T-helper 1 cell (primary cell): ENCODE measurements around the gene TNFSF12.
A peak's percentile ranks its signal among the peaks of the same experiment; 100 is the strongest.

Source experiments
- DNase-seq, 5 donors: peaks; one replicate each; pipeline ENCODE4 v3.0.0-alpha.2; 2012 to 2020

TNFSF12 gene

DNA sequence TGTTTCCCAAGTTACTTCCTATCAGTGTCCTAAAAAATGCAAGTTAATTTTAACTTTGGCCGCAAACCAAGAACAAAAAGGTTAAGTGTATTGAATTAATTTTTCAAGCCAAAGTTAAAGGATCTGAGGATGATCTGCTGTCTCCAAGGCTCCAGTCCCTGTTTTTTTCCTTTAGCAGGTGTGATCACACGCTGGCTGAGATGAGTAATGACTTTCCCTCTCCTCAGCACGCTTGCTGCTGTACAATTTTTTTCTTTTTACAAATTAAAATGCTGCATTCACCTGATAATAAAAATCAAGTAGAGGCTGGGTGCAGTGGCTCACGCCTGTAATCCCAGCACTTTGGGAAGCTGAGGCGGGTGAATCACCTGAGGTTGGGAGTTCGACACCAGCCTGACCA lies 3.9 kb upstream of the TNFSF12 start:
- DNase-seq: no peak

DNA sequence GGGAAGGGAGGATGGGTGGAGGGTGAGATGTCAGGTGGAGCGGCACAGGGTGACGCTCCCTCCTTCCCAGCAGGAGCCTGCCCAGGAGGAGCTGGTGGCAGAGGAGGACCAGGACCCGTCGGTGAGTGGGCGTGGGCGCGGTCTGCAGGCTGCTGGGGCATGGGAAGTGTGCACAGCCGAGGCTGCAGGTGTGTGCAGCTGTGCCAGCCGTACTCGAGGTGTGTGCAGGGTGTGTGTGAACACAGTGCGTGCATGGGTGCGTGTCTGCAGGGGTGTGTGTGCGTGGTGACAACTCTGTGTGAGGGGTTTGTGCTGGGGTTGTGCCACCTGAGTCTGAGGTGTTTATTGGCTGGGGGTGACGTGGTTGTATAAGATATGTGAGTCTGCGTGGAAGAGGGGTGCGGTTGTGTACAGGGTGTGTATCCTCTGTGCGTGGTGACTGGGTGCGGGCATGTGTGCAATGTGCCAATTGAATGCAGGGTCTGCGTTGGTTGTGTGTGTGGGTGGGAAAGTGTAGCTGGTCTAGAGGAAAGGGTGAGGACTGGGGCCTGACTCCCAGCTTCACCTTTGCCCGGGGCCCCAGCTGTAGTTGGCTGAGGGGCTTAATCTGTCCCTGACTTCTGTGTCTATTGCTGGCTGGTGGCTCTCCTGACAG lies 670 bp downstream of the TNFSF12 start:
- peak in 2 of 5 donors; percentile 23 to 48 for DNase-seq

DNA sequence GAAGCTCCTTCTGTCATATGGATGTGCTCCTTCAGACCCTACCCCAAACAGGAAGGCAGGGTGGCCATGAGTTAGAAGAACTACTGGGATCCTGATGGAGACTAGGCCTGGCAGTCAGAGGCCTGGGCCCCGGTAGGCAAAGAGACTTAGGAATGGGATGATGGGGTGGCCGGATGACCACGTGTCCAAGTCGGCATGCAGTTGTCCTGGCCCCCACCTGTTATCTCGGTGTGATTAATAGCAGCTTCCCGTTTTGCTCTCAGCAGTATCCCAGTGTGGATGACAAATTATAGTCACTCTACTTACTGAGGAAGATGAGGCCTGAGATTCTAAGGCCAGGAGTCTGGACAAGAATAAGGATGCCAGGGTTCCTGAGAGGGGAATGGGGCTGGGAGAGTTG lies 1.5 kb downstream of the TNFSF12 start:
- DNase-seq: no peak

DNA sequence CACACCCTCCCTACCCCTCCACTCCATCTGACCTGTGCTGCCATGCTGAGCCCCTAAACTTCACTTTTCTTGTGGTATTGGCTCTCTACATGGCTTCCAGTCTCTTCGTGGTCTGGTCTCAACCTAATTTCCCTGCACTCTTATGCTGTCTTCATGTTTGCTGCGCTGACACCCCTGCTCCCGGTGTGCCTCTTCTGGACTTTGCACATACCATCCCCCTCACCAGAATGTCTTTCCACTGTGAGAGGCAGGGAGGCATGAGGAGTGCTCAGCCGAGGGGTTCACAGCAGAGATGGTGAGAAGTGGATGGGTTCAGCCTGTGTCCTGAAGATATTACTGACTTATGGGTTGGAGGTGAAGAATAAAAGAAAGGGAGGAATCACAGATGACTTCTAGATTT lies 2.5 kb downstream of the TNFSF12 start:
- DNase-seq: no peak

DNA sequence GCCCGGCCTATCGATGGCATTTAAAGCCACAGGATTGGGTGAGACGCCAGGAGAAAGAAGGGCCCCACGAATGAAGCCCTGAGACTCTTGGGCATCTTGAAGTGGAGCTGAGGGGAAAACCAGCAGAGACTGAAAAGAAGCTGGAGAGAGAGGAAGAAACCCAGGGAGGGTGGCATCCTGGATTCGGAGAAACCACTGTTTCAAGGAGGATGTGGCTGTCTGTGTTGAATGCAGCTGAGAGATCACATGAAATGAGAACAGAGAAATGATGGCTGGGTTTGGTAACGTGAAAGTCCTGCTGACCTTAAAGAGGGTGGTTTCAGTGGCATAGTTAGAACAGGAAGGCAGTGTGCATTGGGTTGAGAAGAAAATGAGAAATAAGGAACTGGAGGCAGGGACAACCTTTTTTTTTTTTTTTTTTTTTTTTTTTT lies 3.8 kb downstream of the TNFSF12 start:
- DNase-seq: peak in 2 of 5 donors; percentile 31 to 94

DNA sequence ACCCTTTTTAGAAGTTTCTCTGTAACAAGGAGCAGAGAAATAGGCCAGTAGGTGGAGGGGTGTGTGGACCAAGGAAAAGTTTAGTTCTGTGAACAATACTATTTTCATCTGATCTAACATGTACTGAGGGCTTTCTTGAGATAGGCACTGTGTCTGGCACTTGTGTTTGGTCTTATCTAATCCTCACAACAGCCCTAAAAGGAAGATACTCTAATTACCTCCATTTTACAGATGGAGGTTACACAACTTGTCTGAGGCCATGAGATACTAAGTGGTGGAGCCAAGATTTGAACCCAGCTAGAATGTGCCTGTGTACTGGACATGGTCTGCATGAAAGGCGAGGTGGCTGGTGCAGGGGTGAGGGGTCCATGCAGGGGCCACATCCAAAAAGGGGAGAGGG lies 4.5 kb downstream of the TNFSF12 start:
- DNase-seq: no peak

DNA sequence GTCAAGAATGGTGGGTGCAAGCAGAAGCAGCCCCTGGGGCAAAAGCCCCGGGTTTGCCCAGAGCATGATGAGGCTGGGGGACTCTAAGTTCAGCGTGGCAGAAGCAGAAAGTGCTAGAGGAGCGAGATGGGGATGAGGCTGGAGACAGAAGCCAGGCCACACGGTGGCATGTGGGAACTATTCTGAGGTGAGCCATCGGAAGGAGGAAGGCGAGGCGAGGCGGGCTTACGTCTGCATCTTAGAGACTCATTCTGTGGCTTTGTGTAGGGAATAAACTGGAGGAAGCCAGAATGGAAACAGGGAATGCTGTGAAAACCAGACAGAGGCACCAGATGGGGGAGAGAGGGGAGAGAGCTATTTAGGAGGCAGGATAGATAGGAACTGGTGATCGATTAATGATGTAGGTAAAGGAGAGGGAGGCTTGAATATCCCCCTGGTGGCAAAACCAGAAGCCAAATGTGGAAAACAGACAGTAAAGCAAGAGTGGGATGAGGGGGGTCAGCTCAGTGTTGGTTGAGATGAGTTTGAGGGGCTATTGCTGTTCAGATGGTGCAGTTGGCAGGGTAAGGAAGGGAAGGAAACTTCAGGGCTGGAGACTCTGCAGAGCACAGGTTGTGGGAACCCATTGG lies 6.6 kb downstream of the TNFSF12 start:
- no peak for DNase-seq

DNA sequence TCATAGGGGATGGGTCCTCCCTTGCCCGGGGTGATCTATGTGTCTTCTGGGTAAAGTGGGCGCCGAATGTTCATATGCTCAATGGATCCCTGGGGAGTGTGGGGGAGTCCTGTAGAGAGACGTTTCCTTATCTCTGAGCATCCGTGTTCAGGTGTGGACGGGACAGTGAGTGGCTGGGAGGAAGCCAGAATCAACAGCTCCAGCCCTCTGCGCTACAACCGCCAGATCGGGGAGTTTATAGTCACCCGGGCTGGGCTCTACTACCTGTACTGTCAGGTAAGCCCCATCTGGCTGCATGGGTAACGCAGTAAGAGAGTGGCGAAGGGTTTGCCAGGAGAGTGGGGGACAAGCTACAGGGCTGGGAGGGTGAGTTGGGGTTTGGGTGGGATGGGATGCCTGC lies 7.8 kb downstream of the TNFSF12 start:
- DNase-seq: no peak

DNA sequence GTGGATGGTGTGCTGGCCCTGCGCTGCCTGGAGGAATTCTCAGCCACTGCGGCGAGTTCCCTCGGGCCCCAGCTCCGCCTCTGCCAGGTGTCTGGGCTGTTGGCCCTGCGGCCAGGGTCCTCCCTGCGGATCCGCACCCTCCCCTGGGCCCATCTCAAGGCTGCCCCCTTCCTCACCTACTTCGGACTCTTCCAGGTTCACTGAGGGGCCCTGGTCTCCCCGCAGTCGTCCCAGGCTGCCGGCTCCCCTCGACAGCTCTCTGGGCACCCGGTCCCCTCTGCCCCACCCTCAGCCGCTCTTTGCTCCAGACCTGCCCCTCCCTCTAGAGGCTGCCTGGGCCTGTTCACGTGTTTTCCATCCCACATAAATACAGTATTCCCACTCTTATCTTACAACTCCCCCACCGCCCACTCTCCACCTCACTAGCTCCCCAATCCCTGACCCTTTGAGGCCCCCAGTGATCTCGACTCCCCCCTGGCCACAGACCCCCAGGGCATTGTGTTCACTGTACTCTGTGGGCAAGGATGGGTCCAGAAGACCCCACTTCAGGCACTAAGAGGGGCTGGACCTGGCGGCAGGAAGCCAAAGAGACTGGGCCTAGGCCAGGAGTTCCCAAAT lies 8.4 kb downstream of the TNFSF12 start:
- DNase-seq: no peak

DNA sequence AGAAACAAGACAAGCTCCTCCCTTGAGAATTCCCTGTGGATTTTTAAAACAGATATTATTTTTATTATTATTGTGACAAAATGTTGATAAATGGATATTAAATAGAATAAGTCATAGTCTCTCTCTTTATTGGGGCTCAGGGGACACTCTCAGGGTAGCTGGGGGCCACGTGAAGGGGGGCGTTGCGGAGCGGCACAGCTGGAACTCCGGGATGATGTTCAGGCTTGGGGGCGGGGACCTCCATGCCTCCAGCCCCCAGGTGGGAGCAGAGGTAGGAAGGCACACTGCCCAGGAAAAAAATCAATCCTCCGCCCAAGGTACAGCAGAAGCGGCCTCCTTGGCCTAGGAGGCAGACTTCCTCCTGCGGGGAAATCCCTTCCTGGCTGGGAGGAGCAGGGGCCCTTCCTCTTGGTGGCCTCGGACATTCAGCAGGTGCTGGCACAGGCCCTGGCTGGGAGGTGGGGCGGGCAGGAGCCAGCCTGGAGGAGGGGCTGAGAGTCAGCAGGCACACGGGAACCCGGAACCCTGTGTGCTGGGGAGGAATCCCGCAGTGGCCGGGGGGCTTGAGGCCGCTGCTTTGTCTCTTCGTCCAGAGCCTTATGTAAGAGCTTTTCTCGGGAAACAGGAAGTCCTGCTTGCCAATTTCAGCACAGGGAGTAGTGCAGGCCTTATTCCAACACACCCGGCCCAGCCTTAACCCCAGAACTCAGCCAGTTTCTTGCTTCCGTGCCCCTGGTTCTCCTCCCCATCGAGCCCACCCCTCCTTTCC lies 9.1 kb downstream of the TNFSF12 start:
- DNase-seq: no peak

DNA sequence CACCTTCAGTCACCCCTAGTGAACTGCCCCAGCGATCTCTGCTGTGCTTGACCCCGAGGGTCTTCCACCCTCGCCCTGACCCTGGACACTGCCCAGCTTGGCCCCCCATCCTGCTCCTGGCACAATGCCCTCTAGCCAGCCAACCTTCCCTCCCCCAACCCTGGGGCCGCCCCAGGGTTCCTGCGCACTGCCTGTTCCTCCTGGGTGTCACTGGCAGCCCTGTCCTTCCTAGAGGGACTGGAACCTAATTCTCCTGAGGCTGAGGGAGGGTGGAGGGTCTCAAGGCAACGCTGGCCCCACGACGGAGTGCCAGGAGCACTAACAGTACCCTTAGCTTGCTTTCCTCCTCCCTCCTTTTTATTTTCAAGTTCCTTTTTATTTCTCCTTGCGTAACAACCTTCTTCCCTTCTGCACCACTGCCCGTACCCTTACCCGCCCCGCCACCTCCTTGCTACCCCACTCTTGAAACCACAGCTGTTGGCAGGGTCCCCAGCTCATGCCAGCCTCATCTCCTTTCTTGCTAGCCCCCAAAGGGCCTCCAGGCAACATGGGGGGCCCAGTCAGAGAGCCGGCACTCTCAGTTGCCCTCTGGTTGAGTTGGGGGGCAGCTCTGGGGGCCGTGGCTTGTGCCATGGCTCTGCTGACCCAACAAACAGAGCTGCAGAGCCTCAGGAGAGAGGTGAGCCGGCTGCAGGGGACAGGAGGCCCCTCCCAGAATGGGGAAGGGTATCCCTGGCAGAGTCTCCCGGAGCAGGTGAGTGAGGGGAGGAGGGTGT lies 9.9 kb downstream of the TNFSF12 start, which contains the start of gene TNFSF13:
TSS of gene TNFSF13 (plus strand) at position 207 of the 776 bp plus-strand sequence. CDS start at position 497, 290 bp downstream.
- no peak for DNase-seq

DNA sequence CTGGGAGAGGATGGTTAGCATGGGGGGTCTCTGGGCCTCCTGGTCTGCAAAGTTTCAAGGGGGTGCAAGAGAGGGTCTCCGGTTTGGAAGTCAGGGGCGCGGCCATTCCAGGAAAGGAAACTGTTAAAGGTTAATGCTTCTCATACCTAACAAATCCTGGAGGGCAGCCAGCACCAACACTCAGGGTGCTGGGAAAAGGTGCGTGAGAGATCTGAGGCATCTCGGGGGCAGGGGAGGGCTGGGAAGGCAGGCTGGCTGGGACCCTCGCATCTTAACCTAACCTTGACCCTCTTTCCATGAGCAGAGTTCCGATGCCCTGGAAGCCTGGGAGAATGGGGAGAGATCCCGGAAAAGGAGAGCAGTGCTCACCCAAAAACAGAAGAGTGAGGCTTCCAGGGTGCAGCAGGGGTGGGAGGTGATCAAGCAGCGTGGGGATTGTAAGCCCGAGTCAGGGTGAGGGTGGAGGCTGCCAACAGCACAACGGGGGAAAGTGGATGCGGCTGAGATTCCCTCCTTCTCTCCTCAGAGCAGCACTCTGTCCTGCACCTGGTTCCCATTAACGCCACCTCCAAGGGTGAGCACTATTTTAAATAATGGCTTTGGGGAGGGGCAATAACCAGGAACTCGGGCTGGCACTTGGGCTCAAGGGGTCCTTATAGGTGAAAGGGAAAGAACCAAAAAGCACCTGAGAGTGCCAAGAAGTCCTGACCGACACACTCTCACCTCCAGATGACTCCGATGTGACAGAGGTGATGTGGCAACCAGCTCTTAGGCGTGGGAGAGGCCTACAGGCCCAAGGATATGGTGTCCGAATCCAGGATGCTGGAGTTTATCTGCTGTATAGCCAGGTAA lies 10.7 kb downstream of the TNFSF12 start:
- no peak for DNase-seq

DNA sequence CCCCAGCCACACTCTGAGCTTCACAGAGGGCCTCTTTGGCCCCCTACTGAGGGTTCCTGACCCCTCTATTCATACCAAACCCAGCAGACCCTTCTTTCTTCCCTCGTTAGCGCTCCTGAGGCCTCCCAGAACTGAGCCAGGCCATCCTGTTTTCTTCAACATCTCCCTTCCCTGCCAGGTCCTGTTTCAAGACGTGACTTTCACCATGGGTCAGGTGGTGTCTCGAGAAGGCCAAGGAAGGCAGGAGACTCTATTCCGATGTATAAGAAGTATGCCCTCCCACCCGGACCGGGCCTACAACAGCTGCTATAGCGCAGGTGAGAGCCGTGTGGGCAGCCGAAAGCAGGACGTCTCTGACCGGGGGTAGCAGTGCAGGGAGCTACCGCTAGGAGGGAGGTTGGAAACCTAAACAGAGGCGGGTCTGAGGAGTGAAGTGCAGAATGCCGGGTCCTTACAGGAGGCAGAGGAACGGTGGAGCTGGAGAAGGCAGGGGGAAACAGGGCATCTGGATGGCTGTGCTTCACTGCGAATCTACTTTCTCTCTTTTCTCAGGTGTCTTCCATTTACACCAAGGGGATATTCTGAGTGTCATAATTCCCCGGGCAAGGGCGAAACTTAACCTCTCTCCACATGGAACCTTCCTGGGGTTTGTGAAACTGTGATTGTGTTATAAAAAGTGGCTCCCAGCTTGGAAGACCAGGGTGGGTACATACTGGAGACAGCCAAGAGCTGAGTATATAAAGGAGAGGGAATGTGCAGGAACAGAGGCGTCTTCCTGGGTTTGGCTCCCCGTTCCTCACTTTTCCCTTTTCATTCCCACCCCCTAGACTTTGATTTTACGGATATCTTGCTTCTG lies 11.5 kb downstream of the TNFSF12 start:
- peak in 3 of 5 donors; percentile 44 to 60 (median 44) for DNase-seq

DNA sequence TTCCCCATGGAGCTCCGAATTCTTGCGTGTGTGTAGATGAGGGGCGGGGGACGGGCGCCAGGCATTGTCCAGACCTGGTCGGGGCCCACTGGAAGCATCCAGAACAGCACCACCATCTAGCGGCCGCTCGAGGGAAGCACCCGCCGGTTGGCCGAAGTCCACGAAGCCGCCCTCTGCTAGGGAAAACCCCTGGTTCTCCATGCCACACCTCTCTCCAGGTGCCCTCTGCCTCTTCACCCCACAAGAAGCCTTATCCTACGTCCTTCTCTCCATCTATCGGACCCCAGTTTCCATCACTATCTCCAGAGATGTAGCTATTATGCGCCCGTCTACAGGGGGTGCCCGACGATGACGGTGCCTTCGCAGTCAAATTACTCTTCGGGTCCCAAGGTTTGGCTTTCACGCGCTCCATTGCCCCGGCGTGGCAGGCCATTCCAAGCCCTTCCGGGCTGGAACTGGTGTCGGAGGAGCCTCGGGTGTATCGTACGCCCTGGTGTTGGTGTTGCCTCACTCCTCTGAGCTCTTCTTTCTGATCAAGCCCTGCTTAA lies 12.2 kb downstream of the TNFSF12 start:
- peak; percentile 68 to 82 (median 81) for DNase-seq

DNA sequence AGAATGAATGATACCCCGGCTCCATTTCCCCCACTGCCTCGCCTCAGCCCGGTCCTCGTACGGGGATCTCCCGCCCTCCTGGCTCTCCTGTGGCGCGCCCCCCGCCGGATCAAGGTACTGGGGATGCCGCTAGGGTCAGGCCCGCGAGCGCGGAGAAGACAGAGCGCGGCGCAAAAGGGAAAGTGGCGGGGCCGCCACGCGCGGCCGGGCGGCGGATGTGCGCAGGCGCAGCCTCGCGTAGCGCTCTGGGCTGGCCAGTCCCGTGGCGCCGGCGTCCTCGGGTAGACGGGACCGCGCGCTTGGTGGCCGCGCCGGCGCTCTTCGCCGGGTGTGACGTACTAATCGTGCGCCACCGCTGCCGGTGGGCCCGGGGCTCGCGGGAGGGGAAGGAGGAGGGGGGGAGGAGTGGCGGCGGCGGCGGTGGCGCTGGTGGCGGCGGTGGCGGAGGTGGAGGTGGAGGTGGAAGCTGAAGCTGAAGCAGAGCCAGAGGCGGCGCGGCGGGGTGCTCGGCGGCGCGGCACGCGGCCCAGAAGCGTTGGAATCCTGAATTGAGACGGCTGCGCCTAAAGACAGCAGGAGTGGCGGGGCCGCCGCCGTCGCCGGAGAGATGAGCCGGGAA lies 12.8 kb downstream of the TNFSF12 start, which contains the start of gene SENP3:
TSS of gene SENP3 (plus strand) at position 331 of the 619 bp plus-strand sequence. CDS start 1,158 bp downstream, outside the sequence.
- peak; percentile 86 to 95 (median 88) for DNase-seq

DNA sequence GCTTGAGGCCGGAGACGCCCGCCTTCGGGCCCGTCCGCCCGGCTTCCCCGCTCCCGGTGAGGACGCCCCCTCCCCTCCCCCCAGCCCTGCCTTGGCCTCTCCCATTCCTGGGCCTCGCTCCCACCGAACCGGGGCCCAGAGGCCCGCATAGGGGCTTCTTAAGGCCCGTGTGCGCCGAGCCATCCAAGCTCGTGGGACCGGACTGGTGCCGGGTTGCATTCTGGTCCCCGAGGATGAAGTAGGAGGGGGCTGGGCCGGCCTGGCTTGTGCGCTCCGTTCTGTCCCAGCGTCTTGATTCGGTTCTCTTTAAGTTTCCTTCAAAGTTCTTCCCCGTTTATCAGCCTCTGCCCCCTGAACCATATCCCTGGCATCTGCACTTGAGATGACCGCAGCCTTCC lies 13.3 kb downstream of the TNFSF12 start:
- DNase-seq: no peak

DNA sequence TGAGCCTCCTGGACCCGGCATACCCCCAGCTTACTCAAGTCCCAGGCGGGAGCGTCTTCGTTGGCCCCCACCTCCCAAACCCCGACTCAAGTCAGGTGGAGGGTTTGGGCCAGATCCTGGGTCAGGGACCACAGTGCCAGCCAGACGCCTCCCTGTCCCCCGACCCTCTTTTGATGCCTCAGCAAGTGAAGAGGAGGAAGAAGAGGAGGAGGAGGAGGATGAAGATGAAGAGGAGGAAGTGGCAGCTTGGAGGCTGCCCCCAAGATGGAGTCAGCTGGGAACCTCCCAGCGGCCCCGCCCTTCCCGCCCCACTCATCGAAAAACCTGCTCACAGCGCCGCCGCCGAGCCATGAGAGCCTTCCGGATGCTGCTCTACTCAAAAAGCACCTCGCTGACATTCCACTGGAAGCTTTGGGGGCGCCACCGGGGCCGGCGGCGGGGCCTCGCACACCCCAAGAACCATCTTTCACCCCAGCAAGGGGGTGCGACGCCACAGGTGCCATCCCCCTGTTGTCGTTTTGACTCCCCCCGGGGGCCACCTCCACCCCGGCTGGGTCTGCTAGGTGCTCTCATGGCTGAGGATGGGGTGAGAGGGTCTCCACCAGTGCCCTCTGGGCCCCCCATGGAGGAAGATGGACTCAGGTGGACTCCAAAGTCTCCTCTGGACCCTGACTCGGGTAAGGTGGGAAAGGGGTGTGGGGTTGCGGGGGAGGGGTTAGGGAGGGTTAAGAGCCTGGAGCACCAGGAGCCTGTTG lies 14.4 kb downstream of the TNFSF12 start:
- DNase-seq: no peak

DNA sequence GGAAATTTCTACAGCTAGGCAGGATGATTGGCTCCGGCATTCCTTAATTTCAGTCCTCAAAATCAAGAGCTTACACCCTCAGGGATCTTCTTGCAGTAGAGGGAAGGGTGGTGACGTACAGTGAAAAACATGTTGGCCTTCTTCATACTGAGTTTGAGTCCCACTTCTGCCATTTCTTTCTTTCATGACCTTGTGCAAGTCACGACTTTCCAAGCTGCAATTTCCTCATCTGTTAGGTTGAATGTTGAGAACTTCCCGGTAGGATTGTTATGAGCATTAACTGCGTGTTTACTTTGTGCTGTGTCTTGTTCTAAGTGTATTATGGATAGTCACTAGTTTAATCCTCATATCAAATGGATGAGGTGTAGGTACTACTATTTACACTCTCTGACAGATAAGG lies 20.7 kb downstream of the TNFSF12 start:
- DNase-seq: no peak

DNA sequence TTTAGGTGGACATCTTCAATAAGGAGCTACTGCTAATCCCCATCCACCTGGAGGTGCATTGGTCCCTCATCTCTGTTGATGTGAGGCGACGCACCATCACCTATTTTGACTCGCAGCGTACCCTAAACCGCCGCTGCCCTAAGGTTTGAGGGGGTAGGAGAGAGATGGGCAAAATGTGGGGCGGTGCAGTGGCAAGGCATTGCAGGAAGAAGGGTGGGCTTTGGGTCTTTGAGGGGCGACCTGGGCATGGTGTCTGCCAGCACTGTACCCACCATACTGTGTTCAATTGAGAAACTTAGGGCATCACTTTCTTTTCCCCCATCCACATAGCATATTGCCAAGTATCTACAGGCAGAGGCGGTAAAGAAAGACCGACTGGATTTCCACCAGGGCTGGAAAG lies 21.5 kb downstream of the TNFSF12 start:
- DNase-seq: no peak
